Progenitor cell of endocrine pancreas (in vitro differentiated cells): Measurements from ENCODE around the gene ADGRF1. TPM values are rescaled to one million over a fixed set of nuclear protein-coding genes. Genes with fewer than 3 reads are reported as not detected.

Source experiments
- DNase-seq: peaks from one replicate; pipeline ENCODE4 v3.0.0; 2021; ENCODE audit warnings: low spot score; ENCODE audit not compliant: unreplicated experiment
- H3K27ac Mint-ChIP-seq: 2 replicates; pipeline ENCODE4 v1.8.0; 2021; ENCODE audit warnings: mild to moderate bottlenecking, moderate library complexity, mixed read lengths
- H3K27me3 Mint-ChIP-seq: 2 replicates; pipeline ENCODE4 v1.8.0; 2021; ENCODE audit warnings: mixed read lengths
- H3K36me3 Mint-ChIP-seq: 2 replicates; pipeline ENCODE4 v1.8.0; 2022; ENCODE audit warnings: mixed read lengths; ENCODE audit not compliant: insufficient read depth
- H3K4me1 Mint-ChIP-seq: 2 replicates; pipeline ENCODE4 v1.8.0; 2021; ENCODE audit warnings: low read depth, mixed read lengths
- H3K4me3 Mint-ChIP-seq: 2 replicates; pipeline ENCODE4 v1.8.0; 2021; ENCODE audit warnings: low read depth, mild to moderate bottlenecking, moderate library complexity, mixed read lengths
- H3K9me3 Mint-ChIP-seq: 2 replicates; pipeline ENCODE4 v1.8.0; 2021; ENCODE audit warnings: low read depth, mixed read lengths
- CTCF ChIP-seq: fragments of 200-600 bp; sonication (generic); IDR thresholded peaks from one replicate; pipeline ENCODE4 v1.5.0; 2021; ENCODE audit warnings: antibody characterized with exemption, mild to moderate bottlenecking; ENCODE audit not compliant: unreplicated experiment
- total RNA-seq: library from RNA; stranded (reverse); gene quantifications from 2 replicates; pipeline ENCODE4 v1.2.1, GENCODE V29; 2021

Gene ADGRF1
- total RNA-seq, 1 donor from 2014 or later, result 0.12 TPM

- Mint-ChIP-seq H3K27ac (no peak overlapping the region), H3K36me3 (no peaks in the 10 kb centered on the region), H3K9me3 (no peaks in the 10 kb centered on the region), H3K4me3 (no peak overlapping the region), H3K4me1 (no peaks in the 10 kb centered on the region), H3K27me3 (peaks cover 12% of the 10 kb centered on the region)
- TF ChIP-seq CTCF, result no peak
- DNase-seq, result no peak
These were observed 80.4 kb downstream of the ADGRF1 start for GRCh38 chr6:46961711-46962110.

- peaks cover 12% of the 10 kb centered on the region for H3K27me3 Mint-ChIP-seq
- H3K27ac Mint-ChIP-seq, result no peak overlapping the region
- H3K36me3 Mint-ChIP-seq, result no peaks in the 10 kb centered on the region
- TF ChIP-seq CTCF, result no peak
- no peaks in the 10 kb centered on the region for H3K4me1 Mint-ChIP-seq
- DNase-seq, result no peak
- H3K9me3 Mint-ChIP-seq, result no peaks in the 10 kb centered on the region
- H3K4me3 Mint-ChIP-seq, result no peak overlapping the region
These were observed 80.9 kb downstream of the ADGRF1 start for GRCh38 chr6:46961232-46961631.

- no peak overlapping the region for H3K27ac Mint-ChIP-seq
- no peaks in the 10 kb centered on the region for H3K36me3 Mint-ChIP-seq
- H3K27me3 Mint-ChIP-seq, result peaks cover 18% of the 10 kb centered on the region
- no peaks in the 10 kb centered on the region for H3K4me1 Mint-ChIP-seq
- no peak for TF ChIP-seq CTCF
- H3K9me3 Mint-ChIP-seq, result no peaks in the 10 kb centered on the region
- H3K4me3 Mint-ChIP-seq, result no peak overlapping the region
- DNase-seq, result no peak
These were observed 82.7 kb downstream of the ADGRF1 start for GRCh38 chr6:46959419-46959818.

DNA sequence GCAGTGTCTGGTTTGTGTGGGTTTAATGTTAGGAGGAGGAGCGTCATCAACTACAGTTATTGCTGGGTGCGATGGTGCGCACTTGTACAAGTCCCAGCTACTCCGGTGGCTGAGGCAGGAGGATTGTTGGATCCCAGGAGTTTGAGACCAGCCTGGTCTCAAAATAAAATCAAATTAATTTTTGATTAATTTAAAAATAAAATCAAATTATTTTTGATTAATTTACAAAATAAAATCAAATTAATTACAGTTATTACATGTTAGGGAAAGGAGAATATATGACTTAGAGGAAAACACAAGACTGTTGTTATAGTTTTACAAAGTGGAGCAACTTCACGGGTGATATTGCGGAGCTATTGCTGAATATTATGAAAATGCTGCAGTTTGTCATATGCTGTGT lies 85.7 kb downstream of the ADGRF1 start:
- Mint-ChIP-seq H3K36me3 (no peaks in the 10 kb centered on the region), H3K4me3 (no peak overlapping the region), H3K27me3 (peaks cover 31% of the 10 kb centered on the region), H3K9me3 (no peaks in the 10 kb centered on the region), H3K27ac (no peak overlapping the region), H3K4me1 (no peaks in the 10 kb centered on the region)
- no peak for DNase-seq
- TF ChIP-seq CTCF, result no peak

DNA sequence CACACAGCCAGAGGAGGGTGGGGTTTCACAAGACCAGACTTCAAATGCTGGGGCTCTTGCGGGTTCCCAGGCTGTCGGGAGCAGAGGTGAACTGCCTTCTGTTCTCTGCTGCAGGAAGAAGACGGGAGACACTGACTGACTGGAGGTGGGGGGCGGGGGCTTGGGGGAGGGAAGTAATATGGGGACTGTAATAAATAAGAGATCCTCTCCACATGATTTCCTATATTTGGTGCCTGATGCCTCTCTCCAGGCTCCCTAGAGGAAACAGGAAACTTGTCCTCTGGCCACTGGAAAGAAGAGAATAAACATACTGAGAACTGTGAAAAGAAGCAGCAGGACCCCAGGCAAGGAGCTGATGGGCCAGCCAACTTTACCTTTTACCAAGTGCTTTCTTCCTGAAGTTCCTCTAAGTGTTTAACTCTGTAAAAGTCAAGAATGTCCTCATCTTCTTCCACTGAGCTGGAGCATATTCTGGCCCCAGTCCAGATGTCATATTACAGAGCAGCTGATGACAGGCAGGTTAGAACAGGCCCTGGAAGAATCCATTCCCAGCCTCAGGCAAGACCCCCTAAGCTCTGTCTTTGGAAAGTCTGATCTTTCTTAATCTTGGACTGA lies 87.2 kb downstream of the ADGRF1 start:
- DNase-seq, result no peak
- no peaks in the 10 kb centered on the region for H3K36me3 Mint-ChIP-seq
- peak overlapping the region; percentile 51 for H3K27ac Mint-ChIP-seq
- H3K27me3 Mint-ChIP-seq, result peaks cover 34% of the 10 kb centered on the region
- H3K9me3 Mint-ChIP-seq, result no peaks in the 10 kb centered on the region
- no peak overlapping the region for H3K4me3 Mint-ChIP-seq
- H3K4me1 Mint-ChIP-seq, result no peaks in the 10 kb centered on the region
- TF ChIP-seq CTCF, result no peak
